GM12878 (cell line): ENCODE data around the gene TPI1. TPM values are rescaled to one million over a fixed set of nuclear protein-coding genes. Genes with fewer than 3 reads are reported as not detected.

Experiments
- ASH2L ChIP-seq: fragments of 300-600, 200-600 bp; sonication (generic); IDR thresholded peaks from 2 replicates; pipeline ENCODE4 v1.6.1; 2017; ENCODE audit warnings: low read depth, mild to moderate bottlenecking, borderline replicate concordance
- ATF3 ChIP-seq: IDR thresholded peaks from 2 replicates; pipeline ENCODE4 v1.6.1; 2011; ENCODE audit warnings: low read depth, mild to moderate bottlenecking, low read length, moderate library complexity, borderline replicate concordance; ENCODE audit errors: extremely low read depth
- BCLAF1 ChIP-seq: fragments of 450-650 bp; IDR thresholded peaks from 2 replicates; pipeline ENCODE4 v1.6.1; 2017; ENCODE audit warnings: antibody characterized with exemption, mild to moderate bottlenecking, moderate library complexity
- BHLHE40 ChIP-seq, 2 experiments: fragments of 450-650 bp in 1 of 2; IDR thresholded peaks; 2 replicates each; pipeline ENCODE4 v1.6.1; 2011 to 2017; ENCODE audit warnings: low read depth in 2 of 2, borderline replicate concordance in 1 of 2, improper control_type of control experiment in 1 of 2, low read length in 1 of 2, mild to moderate bottlenecking in 1 of 2
- BMI1 ChIP-seq: fragments of 450-650 bp; IDR thresholded peaks from 2 replicates; pipeline ENCODE4 v1.6.1; 2016; ENCODE audit warnings: mild to moderate bottlenecking, moderate library complexity, borderline replicate concordance
- CBFB ChIP-seq: IDR thresholded peaks from 2 replicates; pipeline ENCODE4 v1.6.1; 2016; ENCODE audit warnings: antibody characterized with exemption, low read depth
- CHD1 ChIP-seq: IDR thresholded peaks from 2 replicates; pipeline ENCODE4 v1.6.1; 2012; ENCODE audit warnings: low read depth, low read length, improper control_type of control experiment
- CTCF ChIP-seq, 3 experiments: IDR thresholded peaks in 2 of 3; conservative IDR thresholded peaks in 1 of 3; 2 replicates each; pipeline ENCODE4 v1.5.1; 2011; ENCODE audit warnings: low read depth in 3 of 3, low read length in 3 of 3, mild to moderate bottlenecking in 3 of 3, control low read depth in 2 of 3, moderate library complexity in 2 of 3, inconsistent platforms in 1 of 3, mixed read lengths in 1 of 3; ENCODE audit not compliant: control insufficient read depth in 2 of 3, insufficient read depth in 1 of 3; ENCODE audit errors: extremely low read depth in 1 of 3
- E2F8 ChIP-seq: fragments of 450-650 bp; IDR thresholded peaks from 2 replicates; pipeline ENCODE4 v1.6.1; 2018; ENCODE audit warnings: mild to moderate bottlenecking, low read depth, moderate library complexity; ENCODE audit not compliant: partially characterized antibody
- EGR1 ChIP-seq, 2 experiments: IDR thresholded peaks; 1 replicate in 1 of 2; 2 replicates in 1 of 2; pipeline ENCODE4 v1.6.1; 2011 to 2012; ENCODE audit warnings: low read depth in 2 of 2, low read length in 2 of 2, borderline replicate concordance in 1 of 2, mild to moderate bottlenecking in 1 of 2, moderate library complexity in 1 of 2
- PAX8 ChIP-seq: fragments of 450-650 bp; IDR thresholded peaks from 2 replicates; pipeline ENCODE4 v1.6.1; 2017; ENCODE audit warnings: mild to moderate bottlenecking, moderate library complexity
- PBX3 ChIP-seq: IDR thresholded peaks from 2 replicates; pipeline ENCODE4 v1.6.1; 2011; ENCODE audit warnings: mild to moderate bottlenecking, low read depth, low read length, moderate library complexity; ENCODE audit not compliant: insufficient replicate concordance
- POLR2AphosphoS2 ChIP-seq: IDR thresholded peaks from 2 replicates; pipeline ENCODE4 v1.6.1; 2011; ENCODE audit warnings: low read depth, mild to moderate bottlenecking, low read length, improper control_type of control experiment, moderate library complexity
- POLR2AphosphoS5 ChIP-seq: IDR thresholded peaks from 2 replicates; pipeline ENCODE4 v1.6.1; 2011; ENCODE audit warnings: mild to moderate bottlenecking, low read length, inconsistent platforms
- RELA ChIP-seq: fragments of 450-650 bp; IDR thresholded peaks from 2 replicates; pipeline ENCODE4 v1.8.0; 2014; ENCODE audit warnings: borderline replicate concordance; ENCODE audit not compliant: partially characterized antibody
- ZSCAN29 ChIP-seq: fragments of 450-650 bp; IDR thresholded peaks from 2 replicates; pipeline ENCODE4 v1.6.1; 2017; ENCODE audit warnings: mild to moderate bottlenecking, moderate library complexity
- polyA plus RNA-seq, 11 experiments: library from polyadenylated mRNA; depleted of rRNA in 4 of 11; unstranded in 6 of 11; stranded (reverse) in 5 of 11; fragments of >200 nt; fragmentation: Nextera tagmentation in 4 of 11; fragmentation: Illumina TruSeq in 1 of 11; extraction: Ambion mirVana in 4 of 11; extraction: Trizol in 1 of 11; gene quantifications; 1 replicate in 1 of 11; 2 replicates in 10 of 11; pipeline versions ENCODE4 v1.2.1 to v1.2.3, GENCODE V29; 2011 to 2016; ENCODE audit warnings: inconsistent platforms in 2 of 11, missing spikeins in 2 of 11, low read depth in 1 of 11
- total RNA-seq, 4 experiments: library from RNA; depleted of rRNA in 3 of 4; stranded (reverse); fragments of >200 nt in 3 of 4; fragmentation: Illumina TruSeq in 1 of 4; extraction: Trizol in 1 of 4; gene quantifications; 2 replicates each; pipeline versions ENCODE4 v1.2.1 to v1.2.3, GENCODE V29; 2013 to 2021

Gene TPI1
- total and polyA plus RNA-seq, 10 of the 15 experiments (the other 5 are each of a cell fraction or from before 2014, with no cell fraction given): 916 to 7,349 (median 1,677) TPM

- peak; percentile 56; the same call in 1 of the 2 replicates for TF ChIP-seq BCLAF1
- peak; percentile 94 for TF ChIP-seq RELA
- TF ChIP-seq PBX3: peak; percentile 28
- TF ChIP-seq ZSCAN29: no peak
- TF ChIP-seq BMI1: no peak
- peak; percentile 49 for TF ChIP-seq E2F8
- TF ChIP-seq EGR1 (IDR thresholded peaks at IDR 0.05; ENCODE audit: borderline replicate concordance in 1 of 2, low read depth in 2 of 2, low read length in 2 of 2): no peak
- TF ChIP-seq ASH2L: no peak
- TF ChIP-seq CTCF (IDR thresholded peaks at IDR 0.05 in 2 of 3, conservative IDR thresholded peaks at IDR 0.05 in 1 of 3; ENCODE audit: control insufficient read depth in 2 of 3, extremely low read depth in 1 of 3, insufficient read depth in 1 of 3, low read depth in 3 of 3, low read length in 3 of 3): peak; percentile 71 to 96 (median 80); a peak in 5 of 6 replicates
- 0 out of 2 replicates have a peak, but pooled peaks have one; percentile 76 for TF ChIP-seq PAX8
- no peak for TF ChIP-seq CHD1
- peak; percentile 14; the same call in 1 of the 2 replicates for TF ChIP-seq POLR2AphosphoS2
- peak; percentile 84 for TF ChIP-seq POLR2AphosphoS5
- TF ChIP-seq BHLHE40 (IDR thresholded peaks at IDR 0.05; ENCODE audit: borderline replicate concordance in 1 of 2, low read depth in 2 of 2, low read length in 1 of 2): peak; percentile 99 to 100
- peak; percentile 84; the same call in 1 of the 2 replicates for TF ChIP-seq ATF3
- 0 out of 2 replicates have a peak, but pooled peaks have one; percentile 17 for TF ChIP-seq CBFB
Measured at GRCh38 chr12:6890789-6891645, 23.7 kb downstream of the TPI1 start (continued).
